HEK293T (cell line): ENCODE measurements around the gene TMA7B.
A peak's percentile ranks its signal among the peaks of the same experiment; 100 is the strongest.

Experiments
- CTCF ChIA-PET: fragments of 350-600 bp; formaldehyde crosslinking; extraction: SDS; loops from one replicate; lab custom pipeline; 2021; ENCODE audit warnings: antibody characterized with exemption, inconsistent platforms; lab: Yijun Ruan, JAX
- POLR2A ChIA-PET: fragments of 350-600 bp; formaldehyde crosslinking; extraction: SDS; loops from one replicate; lab custom pipeline; 2020; ENCODE audit warnings: antibody characterized with exemption, inconsistent platforms; lab: Yijun Ruan, JAX
- DNase-seq: peaks from one replicate; pipeline ENCODE4 v3.0.0; 2012; ENCODE audit warnings: mixed read lengths; ENCODE audit errors: extremely low spot score
- ARNT ChIP-seq: fragments of 450-650 bp; IDR thresholded peaks from 2 replicates; pipeline ENCODE4 v1.6.1; 2017; ENCODE audit warnings: mild to moderate bottlenecking
- BHLHE40 ChIP-seq: fragments of 450-650 bp; IDR thresholded peaks from 2 replicates; pipeline ENCODE4 v1.6.1; 2016; ENCODE audit warnings: mild to moderate bottlenecking, moderate library complexity, borderline replicate concordance
- CTBP1 ChIP-seq: fragments of 450-650 bp; IDR thresholded peaks from 2 replicates; pipeline ENCODE4 v1.6.1; 2016; ENCODE audit warnings: borderline replicate concordance
- ELF4 ChIP-seq: fragments of 450-650 bp; IDR thresholded peaks from 2 replicates; pipeline ENCODE4 v1.6.1; 2017; ENCODE audit warnings: antibody characterized with exemption
- FOXA1 ChIP-seq: fragments of 450-650 bp; IDR thresholded peaks from 2 replicates; pipeline ENCODE4 v1.6.1; 2016; ENCODE audit warnings: mild to moderate bottlenecking
- FOXK2 ChIP-seq: fragments of 450-650 bp; IDR thresholded peaks from 2 replicates; pipeline ENCODE4 v1.6.1; 2016; ENCODE audit warnings: mild to moderate bottlenecking
- FOXM1 ChIP-seq: fragments of 450-650 bp; IDR thresholded peaks from 2 replicates; pipeline ENCODE4 v1.6.1; 2017; ENCODE audit warnings: mild to moderate bottlenecking, borderline replicate concordance
- HDGF ChIP-seq: fragments of 450-650 bp; IDR thresholded peaks from 2 replicates; pipeline ENCODE4 v1.6.1; 2017; ENCODE audit warnings: antibody characterized with exemption, borderline replicate concordance
- L3MBTL2 ChIP-seq: fragments of 450-650 bp; conservative IDR thresholded peaks from 2 replicates; pipeline ENCODE4 v1.6.1; 2016; ENCODE audit warnings: mild to moderate bottlenecking
- LEF1 ChIP-seq: fragments of 450-650 bp; IDR thresholded peaks from 2 replicates; pipeline ENCODE4 v1.6.1; 2017; ENCODE audit warnings: mild to moderate bottlenecking, borderline replicate concordance
- NFRKB ChIP-seq: fragments of 450-650 bp; IDR thresholded peaks from 2 replicates; pipeline ENCODE4 v1.6.1; 2016; ENCODE audit warnings: mild to moderate bottlenecking, moderate library complexity
- PKNOX1 ChIP-seq: fragments of 450-650 bp; IDR thresholded peaks from 2 replicates; pipeline ENCODE4 v1.6.1; 2016
- SP1 ChIP-seq: fragments of 450-650 bp; IDR thresholded peaks from 2 replicates; pipeline ENCODE4 v1.6.1; 2017
- SUZ12 ChIP-seq: fragments of 450-650 bp; IDR thresholded peaks from 2 replicates; pipeline ENCODE4 v1.6.1; 2016; ENCODE audit warnings: mild to moderate bottlenecking
- TARDBP ChIP-seq: fragments of 450-650 bp; IDR thresholded peaks from 2 replicates; pipeline ENCODE4 v1.6.1; 2016
- ZNF384 ChIP-seq: fragments of 450-650 bp; IDR thresholded peaks from 2 replicates; pipeline ENCODE4 v1.6.1; 2016

Gene TMA7B

GRCh38 chr22:39928536-39929520, 31.4 kb upstream of the TMA7B start:
- TF ChIP-seq ZNF384 = no peak
- TF ChIP-seq PKNOX1 = no peak
- no peak for TF ChIP-seq CTBP1
- no peak for TF ChIP-seq HDGF
- no peak for TF ChIP-seq NFRKB
- no peak for TF ChIP-seq BHLHE40
- CTCF ChIA-PET = interaction anchor here (1.4 kb wide), 1 partner anchor 96 kb away, joined by 4 read pairs; no protein-coding TSS in a partner anchor
- no peak for DNase-seq
- POLR2A ChIA-PET = no interaction called here

GRCh38 chr22:39931251-39931650, 28.9 kb upstream of the TMA7B start:
- POLR2A ChIA-PET = no interaction called here
- CTCF ChIA-PET = no interaction called here
- no peak for DNase-seq
- TF ChIP-seq FOXA1 = no peak

- no peak for DNase-seq
- no peak for TF ChIP-seq SUZ12
- no peak for TF ChIP-seq L3MBTL2
- TF ChIP-seq NFRKB = no peak
- no peak for TF ChIP-seq ZNF384
- no peak for TF ChIP-seq ARNT
- no peak for TF ChIP-seq ELF4
- no peak for TF ChIP-seq SP1
- no peak for TF ChIP-seq FOXA1
- TF ChIP-seq FOXM1 = no peak
- TF ChIP-seq CTBP1 = no peak
- no peak for TF ChIP-seq TARDBP
- TF ChIP-seq LEF1 = no peak
- no peak for TF ChIP-seq HDGF
- TF ChIP-seq BHLHE40 = no peak
- TF ChIP-seq PKNOX1 = no peak
- no peak for TF ChIP-seq FOXK2
- CTCF ChIA-PET = interaction anchor here (0.7 to 2.2 kb wide), 2 partner anchors 92 to 112 kb away, joined by 6 to 8 read pairs; no protein-coding TSS in a partner anchor
- POLR2A ChIA-PET = no interaction called here
Measured at GRCh38 chr22:39932166-39932565, 28.0 kb upstream of the TMA7B start.

GRCh38 chr22:39932918-39933649, 27.1 kb upstream of the TMA7B start:
- ChIA-PET CTCF (interaction anchor here (0.5 to 2.2 kb wide), 6 partner anchors 10 to 378 kb away, joined by 3 to 8 read pairs (median 4); no protein-coding TSS in a partner anchor), POLR2A (no interaction called here)
- peak; percentile 79 for DNase-seq
- TF ChIP-seq HDGF (no peak), SP1 (no peak), BHLHE40 (no peak), FOXM1 (no peak), LEF1 (no peak)

- ChIA-PET CTCF (interaction anchor here (1.0 to 2.2 kb wide), 4 partner anchors 9 to 378 kb away, joined by 3 to 8 read pairs (median 4); no protein-coding TSS in a partner anchor), POLR2A (no interaction called here)
- TF ChIP-seq CTBP1 (no peak), NFRKB (no peak), TARDBP (no peak), BHLHE40 (no peak), LEF1 (no peak), FOXM1 (no peak), FOXA1 (no peak), L3MBTL2 (no peak)
- DNase-seq = no peak
Measured at GRCh38 chr22:39933741-39934140, 26.5 kb upstream of the TMA7B start.

GRCh38 chr22:39935116-39935515, 25.1 kb upstream of the TMA7B start:
- TF ChIP-seq LEF1 = no peak
- TF ChIP-seq BHLHE40 = no peak
- TF ChIP-seq CTBP1 = no peak
- no peak for TF ChIP-seq L3MBTL2
- TF ChIP-seq TARDBP = no peak
- no peak for TF ChIP-seq FOXK2
- TF ChIP-seq ZNF384 = no peak
- TF ChIP-seq PKNOX1 = no peak
- no peak for TF ChIP-seq FOXA1
- no peak for TF ChIP-seq NFRKB
- no peak for TF ChIP-seq SUZ12
- no peak for TF ChIP-seq SP1
- no peak for TF ChIP-seq FOXM1
- TF ChIP-seq HDGF = no peak
- no peak for TF ChIP-seq ARNT
- no peak for TF ChIP-seq ELF4
- DNase-seq = no peak
- CTCF ChIA-PET = interaction anchor here (0.6 to 1.1 kb wide), 3 partner anchors 9 to 209 kb away, joined by 3 read pairs; no protein-coding TSS in a partner anchor
- POLR2A ChIA-PET = no interaction called here
